K562 (cell line): ENCODE data around the gene IL17RC. TPM values are rescaled to one million over a fixed set of nuclear protein-coding genes. Genes with fewer than 3 reads are reported as not detected.

Experiments
- ATAC-seq: fragments of 200-7000 bp; cut with Tn5 transposase; 3 replicates; pipeline ENCODE4 v1.9.1; 2020; ENCODE audit warnings: moderate library complexity
- BruUV-seq: library from RNA; stranded (reverse); fragments of 400-500 nt; replicated peaks from 2 replicates; lab custom pipeline; 2021; lab: Mats Ljungman, UMichigan
- CTCF ChIA-PET: fragments of 300-600 bp; formaldehyde crosslinking; extraction: SDS; loops from one replicate; lab custom pipeline; 2021; ENCODE audit warnings: low intra/inter-chr PET ratio; lab: Yijun Ruan, JAX
- POLR2A ChIA-PET: fragments of 300-600, 350-650 bp; sonication (Branson Sonifier 250); formaldehyde crosslinking; extraction: SDS; loops from one replicate; lab custom pipeline; 2021; ENCODE audit warnings: antibody characterized with exemption, inconsistent platforms; lab: Yijun Ruan, JAX
- DNase-seq, 4 experiments: peaks; one replicate each; pipeline versions ENCODE4 v3.0.0 to v3.0.0-alpha.2; 2011 to 2018; ENCODE audit warnings: low spot score in 3 of 4, mixed read lengths in 3 of 4; ENCODE audit errors: extremely low read depth in 1 of 4
- FAIRE-seq: peaks from 2 replicates; lab custom pipeline; 2011; peaks lifted over from hg19 to GRCh38; lab: Jason Lieb, UNC
- H2AFZ ChIP-seq: 2 replicates; pipeline ENCODE4 v1.6.0; 2011; ENCODE audit warnings: low read depth, low read length, control low read depth, inconsistent platforms
- H3K27ac ChIP-seq: fragments of 200-600 bp; 3 replicates; pipeline ENCODE4 v1.8.0; 2011; ENCODE audit warnings: low read depth, mild to moderate bottlenecking, control low read depth, inconsistent platforms, low read length, moderate library complexity, mixed read lengths; ENCODE audit errors: extremely low read depth
- H3K27me3 ChIP-seq, 2 experiments: fragments of 300-600 bp in 1 of 2; 2 replicates in 1 of 2; 3 replicates in 1 of 2; pipeline versions ENCODE4 v1.6.0 to v1.8.0; 2011; ENCODE audit warnings: inconsistent platforms in 2 of 2, low read length in 2 of 2, mild to moderate bottlenecking in 1 of 2, mixed read lengths in 1 of 2, moderate library complexity in 1 of 2; ENCODE audit not compliant: control insufficient read depth in 2 of 2, insufficient read depth in 2 of 2
- H3K36me3 ChIP-seq: fragments of 300-600 bp; 3 replicates; pipeline ENCODE4 v1.8.0; 2011; ENCODE audit warnings: mild to moderate bottlenecking, low read length, inconsistent platforms; ENCODE audit not compliant: control insufficient read depth, insufficient read depth
- H3K4me1 ChIP-seq, 2 experiments: fragments of 200-600 bp in 1 of 2; replicated peaks in 1 of 2; 2 replicates in 1 of 2; 3 replicates in 1 of 2; pipeline versions ENCODE4 v1.5.1 to v1.8.0; 2011; ENCODE audit warnings: inconsistent platforms in 2 of 2, low read length in 2 of 2, mild to moderate bottlenecking in 1 of 2, mixed read lengths in 1 of 2, moderate library complexity in 1 of 2; ENCODE audit not compliant: control insufficient read depth in 2 of 2, insufficient read depth in 2 of 2
- H3K4me2 ChIP-seq: 2 replicates; pipeline ENCODE4 v1.6.1; 2011; ENCODE audit warnings: low read length, control low read depth, inconsistent platforms, mixed read lengths; ENCODE audit not compliant: insufficient read depth
- H3K4me3 ChIP-seq: fragments of 200-600 bp; sonication (generic), shearing (Covaris generic); 2 replicates; pipeline ENCODE4 v1.5.1; 2016; ENCODE audit warnings: control low read depth, inconsistent platforms
- H3K79me2 ChIP-seq: fragments of 200-600 bp; 3 replicates; pipeline ENCODE4 v1.8.0; 2011; ENCODE audit warnings: low read length, inconsistent platforms; ENCODE audit not compliant: control insufficient read depth, insufficient read depth
- H3K9ac ChIP-seq, 2 experiments: 2 replicates each; pipeline versions ENCODE4 v1.6.0 to v1.6.1; 2011; ENCODE audit warnings: low read depth in 2 of 2, low read length in 2 of 2, control low read depth in 1 of 2, inconsistent platforms in 1 of 2, mild to moderate bottlenecking in 1 of 2, mixed read lengths in 1 of 2; ENCODE audit not compliant: insufficient read depth in 1 of 2
- H3K9me1 ChIP-seq: one replicate; pipeline ENCODE4 v1.6.0; 2011; ENCODE audit warnings: inconsistent platforms, mild to moderate bottlenecking, low read length, moderate library complexity; ENCODE audit not compliant: control insufficient read depth, insufficient read depth
- H3K9me3 ChIP-seq: replicated peaks from 2 replicates; pipeline ENCODE4 v1.5.1; 2011; ENCODE audit warnings: low read depth, low read length, inconsistent platforms; ENCODE audit not compliant: control insufficient read depth, insufficient read depth
- H4K20me1 ChIP-seq: replicated peaks from 2 replicates; pipeline ENCODE4 v1.6.1; 2011; ENCODE audit warnings: low read length, inconsistent platforms, mixed read lengths; ENCODE audit not compliant: control insufficient read depth, insufficient read depth
- COPS2 ChIP-seq: fragments of 450-650 bp; conservative IDR thresholded peaks from 2 replicates; pipeline ENCODE4 v1.6.1; 2016; ENCODE audit warnings: mild to moderate bottlenecking, moderate library complexity
- KDM4B ChIP-seq, 2 experiments: fragments of 450-650 bp in 1 of 2; sonication (generic) in 1 of 2; IDR thresholded peaks; 2 replicates each; pipeline ENCODE4 v1.6.1; 2016 to 2017; ENCODE audit warnings: borderline replicate concordance in 2 of 2, antibody characterized with exemption in 1 of 2, low read depth in 1 of 2, mild to moderate bottlenecking in 1 of 2
- KDM5B ChIP-seq: fragments of 200-600 bp; sonication (generic); IDR thresholded peaks from 2 replicates; pipeline ENCODE4 v1.6.1; 2012; ENCODE audit warnings: low read depth, mild to moderate bottlenecking, moderate library complexity, low read length, control low read depth, inconsistent platforms; ENCODE audit not compliant: insufficient replicate concordance
- NFE2 ChIP-seq: IDR thresholded peaks from 2 replicates; pipeline ENCODE4 v1.6.1; 2014; ENCODE audit warnings: antibody characterized with exemption, low read depth
- NFYB ChIP-seq: IDR thresholded peaks from 2 replicates; pipeline ENCODE4 v1.6.1; 2011; ENCODE audit warnings: mild to moderate bottlenecking, moderate library complexity; ENCODE audit not compliant: insufficient read length; ENCODE audit errors: extremely low read depth
- POLR2A ChIP-seq: fragments of 450-650 bp; conservative IDR thresholded peaks from 2 replicates; pipeline ENCODE4 v1.6.1; 2016
- SMARCA5 ChIP-seq: fragments of 450-650 bp; IDR thresholded peaks from 2 replicates; pipeline ENCODE4 v1.6.1; 2016
- TEAD1 ChIP-seq, 2 experiments: fragments of 450-650 bp in 1 of 2; sonication (generic) in 1 of 2; formaldehyde crosslinking; IDR thresholded peaks; 2 replicates each; pipeline versions ENCODE4 v1.4.0 to v1.8.0; 2020 to 2022; ENCODE audit warnings: mild to moderate bottlenecking in 2 of 2, missing genetic modification reagents in 1 of 2
- TRIM24 ChIP-seq, 2 experiments: fragments of 450-650 bp; IDR thresholded peaks; 2 replicates each; pipeline ENCODE4 v1.6.1; 2016
- ZC3H11A ChIP-seq: IDR thresholded peaks from 2 replicates; pipeline ENCODE4 v1.6.1; 2012; ENCODE audit warnings: low read depth, low read length, improper control_type of control experiment
- ZFX ChIP-seq: sonication (generic); formaldehyde crosslinking; IDR thresholded peaks from 2 replicates; pipeline ENCODE4 v1.8.0; 2022; ENCODE audit warnings: mild to moderate bottlenecking, missing genetic modification reagents, moderate library complexity
- ZNF23 ChIP-seq: fragments of 250-450 bp; sonication (Bioruptor Pico); IDR thresholded peaks from 2 replicates; pipeline ENCODE4 v1.4.0; 2020; ENCODE audit warnings: mild to moderate bottlenecking
- ZNF584 ChIP-seq: fragments of 200-800 bp; sonication (Bioruptor generic); IDR thresholded peaks from 2 replicates; pipeline ENCODE4 v1.6.1; 2016; ENCODE audit warnings: low read depth, mild to moderate bottlenecking, missing genetic modification characterization, missing compliant biosample characterization
- WGBS: fragments of 100-300 bp; shearing (Covaris generic); methylation state at CpG from one replicate; pipeline ENCODE4 v1.1.6; 2016; ENCODE audit warnings: low coverage, mixed read lengths; ENCODE audit not compliant: insufficient coverage; ENCODE audit errors: missing lambda C conversion rate; 5-methylcytosine and 5-hydroxymethylcytosine counted together
- in situ Hi-C: fragments of 300-500 bp; cut with MboI; formaldehyde crosslinking; loops from 4 replicates; pipeline ENCODE4 v1.15.0; 2018; ENCODE audit warnings: inconsistent platforms, mixed read lengths
- intact Hi-C: fragments of 100-400 bp; cut with micrococcal nuclease; formaldehyde crosslinking; loops from 2 replicates; pipeline ENCODE4 v1.14.2; 2022
- polyA plus RNA-seq, 8 experiments: library from polyadenylated mRNA; depleted of rRNA in 4 of 8; stranded (reverse) in 5 of 8; unstranded in 3 of 8; fragments of >200 nt; fragmentation: Nextera tagmentation in 2 of 8; fragmentation: Illumina TruSeq in 1 of 8; extraction: Ambion mirVana in 2 of 8; extraction: Trizol in 1 of 8; gene quantifications; 2 replicates each; pipeline versions ENCODE4 v1.2.1 to v1.2.3, GENCODE V29; 2011 to 2014; ENCODE audit warnings: inconsistent platforms in 1 of 8, missing spikeins in 1 of 8
- total RNA-seq, 7 experiments: library from RNA; depleted of rRNA in 6 of 7; stranded (reverse); fragments of >200 nt in 6 of 7; fragmentation: Illumina TruSeq in 2 of 7; extraction: Trizol in 2 of 7; gene quantifications; 2 replicates each; pipeline versions ENCODE4 v1.2.1 to v1.2.3, GENCODE V29; 2011 to 2021; ENCODE audit warnings: low replicate concordance in 1 of 7
- TF ChIP-seq, protein P1 (sequence below): fragments of 450-650 bp; formaldehyde crosslinking; conservative IDR thresholded peaks from 2 replicates; pipeline ENCODE4 v1.4.0; 2022; ENCODE audit warnings: mild to moderate bottlenecking, missing genetic modification characterization
- TF ChIP-seq, protein P2 (sequence below): sonication (generic); formaldehyde crosslinking; IDR thresholded peaks from 2 replicates; pipeline ENCODE4 v1.8.0; 2023; ENCODE audit warnings: missing genetic modification reagents, mild to moderate bottlenecking, borderline replicate concordance

Gene IL17RC
- total and polyA plus RNA-seq, 9 of the 15 experiments (the other 6 are each of a cell fraction or from before 2014, with no cell fraction given): 0.15 to 11.4 (median 7.1) TPM; not detected in 1

DNA sequence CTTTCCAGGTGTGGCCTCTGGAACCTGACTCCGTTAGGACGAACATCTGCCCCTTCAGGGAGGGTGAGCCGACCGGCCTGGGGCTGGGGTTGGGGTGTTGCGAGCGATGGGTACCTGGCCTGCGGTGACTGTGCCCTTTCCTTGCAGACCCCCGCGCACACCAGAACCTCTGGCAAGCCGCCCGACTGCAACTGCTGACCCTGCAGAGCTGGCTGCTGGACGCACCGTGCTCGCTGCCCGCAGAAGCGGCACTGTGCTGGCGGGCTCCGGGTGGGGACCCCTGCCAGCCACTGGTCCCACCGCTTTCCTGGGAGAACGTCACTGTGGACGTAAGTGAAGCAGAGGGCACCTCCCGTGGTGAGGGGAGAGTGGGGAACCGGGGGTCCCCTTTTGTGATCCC lies 11.3 kb downstream of the IL17RC start:
- Histone ChIP-seq H2AFZ (no peak overlapping the region), H3K27me3 (no peaks in the 10 kb centered on the region), H3K4me1 (peaks cover 0 to 21% of the 10 kb centered on the region in 2 experiments; a peak in 3 of 5 replicates), H3K4me3 (no peak overlapping the region), H3K9me1 (no peaks in the 10 kb centered on the region), H3K79me2 (no peaks in the 10 kb centered on the region), H4K20me1 (no peaks in the 10 kb centered on the region), H3K4me2 (no peak overlapping the region), H3K9ac (no peak overlapping the region), H3K9me3 (no peaks in the 10 kb centered on the region), H3K36me3 (no peaks in the 10 kb centered on the region), H3K27ac (no peak overlapping the region)
- TF ChIP-seq COPS2: no peak
- TF ChIP-seq KDM5B: no peak
- no peak for TF ChIP-seq KDM4B (IDR thresholded peaks at IDR 0.05; ENCODE audit: borderline replicate concordance in 2 of 2, low read depth in 1 of 2)
- TF ChIP-seq ZFX (CRISPR knock-in tag): no peak
- no peak for TF ChIP-seq TEAD1 (CRISPR knock-in tag; IDR thresholded peaks at IDR 0.05)
- TF ChIP-seq, protein P1, sequence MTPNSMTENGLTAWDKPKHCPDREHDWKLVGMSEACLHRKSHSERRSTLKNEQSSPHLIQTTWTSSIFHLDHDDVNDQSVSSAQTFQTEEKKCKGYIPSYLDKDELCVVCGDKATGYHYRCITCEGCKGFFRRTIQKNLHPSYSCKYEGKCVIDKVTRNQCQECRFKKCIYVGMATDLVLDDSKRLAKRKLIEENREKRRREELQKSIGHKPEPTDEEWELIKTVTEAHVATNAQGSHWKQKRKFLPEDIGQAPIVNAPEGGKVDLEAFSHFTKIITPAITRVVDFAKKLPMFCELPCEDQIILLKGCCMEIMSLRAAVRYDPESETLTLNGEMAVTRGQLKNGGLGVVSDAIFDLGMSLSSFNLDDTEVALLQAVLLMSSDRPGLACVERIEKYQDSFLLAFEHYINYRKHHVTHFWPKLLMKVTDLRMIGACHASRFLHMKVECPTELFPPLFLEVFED: no peak
- no peak for TF ChIP-seq ZNF23 (CRISPR knock-in tag)
- TF ChIP-seq, protein P2, sequence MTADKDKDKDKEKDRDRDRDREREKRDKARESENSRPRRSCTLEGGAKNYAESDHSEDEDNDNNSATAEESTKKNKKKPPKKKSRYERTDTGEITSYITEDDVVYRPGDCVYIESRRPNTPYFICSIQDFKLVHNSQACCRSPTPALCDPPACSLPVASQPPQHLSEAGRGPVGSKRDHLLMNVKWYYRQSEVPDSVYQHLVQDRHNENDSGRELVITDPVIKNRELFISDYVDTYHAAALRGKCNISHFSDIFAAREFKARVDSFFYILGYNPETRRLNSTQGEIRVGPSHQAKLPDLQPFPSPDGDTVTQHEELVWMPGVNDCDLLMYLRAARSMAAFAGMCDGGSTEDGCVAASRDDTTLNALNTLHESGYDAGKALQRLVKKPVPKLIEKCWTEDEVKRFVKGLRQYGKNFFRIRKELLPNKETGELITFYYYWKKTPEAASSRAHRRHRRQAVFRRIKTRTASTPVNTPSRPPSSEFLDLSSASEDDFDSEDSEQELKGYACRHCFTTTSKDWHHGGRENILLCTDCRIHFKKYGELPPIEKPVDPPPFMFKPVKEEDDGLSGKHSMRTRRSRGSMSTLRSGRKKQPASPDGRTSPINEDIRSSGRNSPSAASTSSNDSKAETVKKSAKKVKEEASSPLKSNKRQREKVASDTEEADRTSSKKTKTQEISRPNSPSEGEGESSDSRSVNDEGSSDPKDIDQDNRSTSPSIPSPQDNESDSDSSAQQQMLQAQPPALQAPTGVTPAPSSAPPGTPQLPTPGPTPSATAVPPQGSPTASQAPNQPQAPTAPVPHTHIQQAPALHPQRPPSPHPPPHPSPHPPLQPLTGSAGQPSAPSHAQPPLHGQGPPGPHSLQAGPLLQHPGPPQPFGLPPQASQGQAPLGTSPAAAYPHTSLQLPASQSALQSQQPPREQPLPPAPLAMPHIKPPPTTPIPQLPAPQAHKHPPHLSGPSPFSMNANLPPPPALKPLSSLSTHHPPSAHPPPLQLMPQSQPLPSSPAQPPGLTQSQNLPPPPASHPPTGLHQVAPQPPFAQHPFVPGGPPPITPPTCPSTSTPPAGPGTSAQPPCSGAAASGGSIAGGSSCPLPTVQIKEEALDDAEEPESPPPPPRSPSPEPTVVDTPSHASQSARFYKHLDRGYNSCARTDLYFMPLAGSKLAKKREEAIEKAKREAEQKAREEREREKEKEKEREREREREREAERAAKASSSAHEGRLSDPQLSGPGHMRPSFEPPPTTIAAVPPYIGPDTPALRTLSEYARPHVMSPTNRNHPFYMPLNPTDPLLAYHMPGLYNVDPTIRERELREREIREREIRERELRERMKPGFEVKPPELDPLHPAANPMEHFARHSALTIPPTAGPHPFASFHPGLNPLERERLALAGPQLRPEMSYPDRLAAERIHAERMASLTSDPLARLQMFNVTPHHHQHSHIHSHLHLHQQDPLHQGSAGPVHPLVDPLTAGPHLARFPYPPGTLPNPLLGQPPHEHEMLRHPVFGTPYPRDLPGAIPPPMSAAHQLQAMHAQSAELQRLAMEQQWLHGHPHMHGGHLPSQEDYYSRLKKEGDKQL (CRISPR knock-in tag): no peak
- no peak for TF ChIP-seq ZC3H11A
- TF ChIP-seq SMARCA5: no peak
- no peak for TF ChIP-seq TRIM24 (IDR thresholded peaks at IDR 0.05)
- TF ChIP-seq NFYB: no peak
- TF ChIP-seq POLR2A: no peak
- TF ChIP-seq ZNF584 (CRISPR knock-in tag): no peak
- TF ChIP-seq NFE2: no peak
- WGBS: 79% methylated on average over 18 of the region's 23 CpGs
- ATAC-seq: no peak
- no TSS peak for BruUV-seq
- ChIA-PET POLR2A (interaction anchor here (1.0 to 1.3 kb wide), 2 partner anchors 11 to 94 kb away, joined by 3 to 5 read pairs; partner anchors contain the start of gene IL17RC), CTCF (no interaction called here)
- no peak for FAIRE-seq
- no peak for DNase-seq
- intact Hi-C loops (no loop called here), in situ Hi-C loops (no loop called here)
